ENCODE data around the gene CPXM2. TPM values are rescaled to one million over a fixed set of nuclear protein-coding genes. Genes with fewer than 3 reads are reported as not detected.

The CPXM2 gene
- total RNA-seq, 1 donor from 2014 or later: 0.26 TPM

- no peak for DNase-seq (ENCODE audit: low read depth in 2 of 2)
Measured at GRCh38 chr10:123904834-123905409, 13.3 kb upstream of the CPXM2 start.

- no peak for DNase-seq (ENCODE audit: low read depth in 2 of 2)
Measured at GRCh38 chr10:123903621-123904020, 12.0 kb upstream of the CPXM2 start.

DNA sequence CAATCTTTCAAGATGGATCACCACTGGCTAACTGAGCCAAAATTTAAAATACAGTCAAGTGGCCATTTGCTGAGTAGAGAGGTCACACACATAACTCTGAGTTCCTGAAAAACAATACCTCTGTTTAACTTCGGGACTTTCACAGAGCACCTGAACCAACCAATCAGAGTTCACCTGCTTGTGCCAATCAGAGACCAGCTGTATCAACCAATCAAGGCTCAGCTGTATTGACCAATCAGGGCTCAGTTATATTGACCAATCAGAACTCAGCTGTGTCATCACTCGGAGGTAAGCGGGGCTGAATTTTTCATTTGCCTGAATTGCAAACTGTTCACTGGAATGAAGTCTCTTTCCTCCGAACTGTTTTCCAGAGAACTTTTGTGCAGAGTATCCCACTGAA, 10.0 kb upstream of the CPXM2 start:
- no peak for DNase-seq (ENCODE audit: low read depth in 2 of 2)

- no peak for DNase-seq (ENCODE audit: low read depth in 2 of 2)
Measured at GRCh38 chr10:123897146-123897545, 5.5 kb upstream of the CPXM2 start.

DNA sequence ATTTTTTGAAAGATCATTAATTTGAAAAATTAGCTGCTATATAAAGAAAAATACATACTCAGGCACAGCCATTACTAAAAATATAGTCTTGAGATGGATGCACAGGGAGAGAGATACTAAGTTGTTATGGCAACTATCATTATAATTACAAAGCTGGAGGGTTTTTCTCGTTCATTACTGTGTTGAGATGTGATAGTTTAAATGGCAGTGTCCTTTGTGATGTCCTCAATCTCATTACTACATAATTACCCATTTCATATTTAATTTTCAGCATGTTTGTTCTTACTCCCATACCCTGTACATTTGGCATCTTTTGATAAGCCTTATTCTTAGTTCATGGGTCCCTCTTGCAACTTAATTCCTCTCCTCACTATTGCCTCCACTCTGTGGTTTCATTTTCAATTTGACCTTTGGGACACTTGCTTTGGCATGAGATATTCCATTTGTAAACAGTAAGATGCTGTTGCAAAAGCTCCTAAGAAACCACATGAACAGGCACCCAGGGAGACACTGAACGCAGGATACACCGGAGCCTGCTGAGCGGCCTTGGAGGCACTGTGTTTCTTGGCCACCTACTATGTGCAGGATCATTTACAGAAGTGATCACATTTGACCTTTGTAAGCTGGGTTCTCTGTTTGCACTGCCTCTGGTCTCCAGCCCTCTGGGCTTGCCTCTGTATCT, 4.8 kb upstream of the CPXM2 start:
- DNase-seq (ENCODE audit: low read depth in 2 of 2): no peak

DNA sequence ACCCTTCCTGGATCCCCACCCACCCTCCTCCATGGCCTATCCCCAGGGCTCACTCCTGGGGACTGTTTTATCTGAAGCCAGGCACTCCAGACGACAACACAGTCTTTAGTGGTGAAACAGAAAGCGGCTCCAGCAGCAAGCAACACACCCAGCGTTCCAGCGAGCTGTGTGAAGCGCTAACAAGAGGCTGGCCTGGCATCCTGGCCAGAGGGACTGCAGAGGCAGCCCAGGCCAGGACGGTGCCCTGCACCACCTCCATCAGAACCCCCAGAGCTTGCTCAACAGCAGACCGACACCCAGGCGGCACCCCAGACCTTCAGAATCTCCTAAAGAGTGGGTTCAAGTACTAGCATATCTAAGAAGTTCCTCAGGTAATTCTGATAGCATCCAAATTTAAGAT, 2.0 kb upstream of the CPXM2 start:
- no peak for DNase-seq (ENCODE audit: low read depth in 2 of 2)

GRCh38 chr10:123890756-123891143, 857 bp downstream of the CPXM2 start:
- no peak for DNase-seq (ENCODE audit: low read depth in 2 of 2)

DNA sequence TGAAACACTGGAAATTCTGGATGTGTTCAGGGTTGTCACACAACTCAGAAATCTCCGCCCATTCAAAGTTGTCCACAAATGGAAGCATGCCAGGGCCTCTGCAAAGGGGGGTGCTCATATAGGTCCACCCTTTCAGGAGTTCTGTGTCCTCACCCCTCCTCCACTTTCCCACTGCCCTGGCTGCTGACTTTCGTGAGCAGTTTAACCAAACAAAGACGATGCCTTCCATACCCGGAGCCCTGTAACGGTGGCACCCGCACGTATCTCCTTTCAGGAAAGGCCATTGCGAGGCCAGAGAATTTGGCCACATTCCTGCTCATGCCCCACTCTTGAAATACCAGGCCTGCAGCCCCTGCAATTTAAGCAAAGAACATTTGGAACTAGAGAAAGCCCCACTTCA, 1.4 kb downstream of the CPXM2 start:
- DNase-seq (ENCODE audit: low read depth in 2 of 2): no peak

DNA sequence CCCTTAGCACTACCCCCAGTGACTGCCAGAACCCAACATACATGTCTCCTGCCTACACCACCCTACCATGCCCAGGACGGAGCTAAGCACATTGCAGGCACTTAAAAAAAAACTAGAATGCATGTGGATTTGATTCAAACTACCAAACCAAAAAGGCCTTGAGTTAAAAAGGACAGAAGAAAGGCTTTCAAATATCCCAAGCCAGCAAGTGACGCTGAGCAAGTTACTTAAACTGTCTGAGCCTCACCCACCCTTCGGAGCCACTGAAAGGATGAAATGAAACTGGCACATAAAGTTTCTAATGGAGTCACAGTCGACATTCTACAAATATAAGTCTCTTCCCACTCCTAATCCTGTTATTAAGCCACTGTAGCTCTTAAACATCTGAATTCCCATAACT, 1.8 kb downstream of the CPXM2 start:
- DNase-seq (ENCODE audit: low read depth in 2 of 2): no peak

GRCh38 chr10:123888751-123889150, 2.9 kb downstream of the CPXM2 start:
- no peak for DNase-seq (ENCODE audit: low read depth in 2 of 2)

DNA sequence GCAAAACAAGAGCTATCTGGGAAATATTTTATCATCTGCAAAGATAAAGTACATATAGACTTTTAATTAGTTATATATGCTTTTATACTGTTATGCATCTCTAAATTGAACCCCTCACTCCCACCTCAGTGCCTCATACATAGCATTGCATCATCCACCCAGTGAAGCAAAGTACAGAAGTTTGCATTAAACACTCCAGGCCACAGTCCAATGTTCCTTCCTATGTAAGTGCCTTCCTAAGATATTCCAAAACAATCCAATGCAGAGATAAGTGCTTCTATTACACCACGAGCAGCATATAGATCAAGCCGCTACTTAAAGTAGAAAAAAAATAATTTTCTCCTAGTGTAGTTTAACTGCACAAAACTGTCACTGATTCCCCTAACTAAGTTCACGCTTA, 3.4 kb downstream of the CPXM2 start:
- no peak for DNase-seq (ENCODE audit: low read depth in 2 of 2)

DNA sequence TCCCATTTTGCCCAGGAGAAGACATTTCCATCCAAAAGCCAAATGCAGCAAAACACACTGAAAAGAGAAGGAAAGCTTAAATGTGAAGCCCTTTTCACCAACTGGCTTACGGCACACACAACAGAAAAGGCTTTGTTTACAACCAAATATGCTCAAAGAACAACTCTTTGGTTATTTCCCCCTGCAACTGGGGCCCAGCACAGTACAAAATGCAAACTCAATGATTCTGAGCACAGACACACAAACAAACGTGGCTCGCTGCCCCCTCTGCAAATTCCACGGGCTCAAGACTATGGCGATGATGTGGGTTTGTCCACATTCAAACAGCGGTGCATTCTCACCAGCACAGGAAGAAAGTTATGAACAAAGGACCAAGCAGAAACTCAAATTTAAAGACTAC, 5.3 kb downstream of the CPXM2 start:
- DNase-seq (ENCODE audit: low read depth in 2 of 2): no peak

DNA sequence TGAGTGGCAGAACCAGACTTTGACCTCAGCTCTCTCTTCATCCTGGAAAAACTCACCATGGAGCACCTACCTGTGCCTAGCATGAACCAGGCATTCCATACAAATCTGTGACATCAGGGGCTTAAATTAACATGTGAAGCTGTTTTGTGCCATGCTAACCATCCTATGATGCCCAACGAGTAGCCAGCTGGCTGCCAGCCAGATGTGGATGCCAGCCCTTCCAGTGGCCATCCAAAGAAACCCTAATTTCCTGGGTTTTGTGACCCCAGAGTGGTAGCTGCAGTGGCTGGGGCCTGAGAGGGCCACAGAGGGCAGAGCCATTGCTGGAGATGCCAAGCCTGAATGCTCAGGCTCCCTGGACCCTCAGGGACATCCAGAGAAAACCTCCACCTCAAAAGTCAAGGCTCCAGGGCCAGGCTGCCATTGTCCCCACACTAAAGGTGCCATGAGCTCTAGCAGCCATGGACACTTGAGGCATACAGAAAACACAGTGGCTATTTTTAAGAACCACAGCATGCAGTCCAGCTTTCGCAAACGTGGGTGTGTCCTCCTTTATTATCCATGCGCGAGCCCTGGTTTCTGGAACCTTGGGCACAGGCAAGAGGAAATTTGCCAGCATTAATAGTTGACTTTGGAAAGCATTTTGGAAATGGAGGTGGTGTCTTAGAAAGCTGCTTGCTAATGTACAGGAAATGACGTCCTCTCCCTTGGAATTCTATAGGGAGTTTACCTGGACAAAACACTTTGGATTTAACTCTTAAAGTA, 6.0 kb downstream of the CPXM2 start:
- DNase-seq (ENCODE audit: low read depth in 2 of 2): no peak

DNA sequence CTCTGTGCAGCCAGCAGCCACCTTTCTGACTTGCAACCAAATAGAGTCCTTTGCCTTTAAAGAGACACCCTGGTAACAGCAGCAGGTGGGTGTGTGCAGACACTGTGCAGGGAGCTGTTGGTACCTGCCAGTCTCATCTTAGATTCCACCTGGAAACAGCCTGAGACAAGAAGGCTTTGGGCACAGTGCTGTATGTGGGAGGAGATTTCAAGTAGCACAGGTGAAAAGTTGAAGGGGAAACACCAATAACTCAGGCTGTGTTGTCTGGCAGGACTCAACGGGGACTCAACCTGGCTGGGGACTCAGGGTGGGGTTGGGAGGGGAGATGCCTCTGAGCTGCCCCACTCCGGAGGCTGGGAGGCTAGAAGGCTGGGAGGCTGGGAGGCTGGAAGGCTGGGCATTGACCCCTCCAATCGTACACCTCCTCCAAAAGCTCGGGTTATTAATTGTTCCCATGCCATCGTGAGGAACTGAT, 6.7 kb downstream of the CPXM2 start:
- DNase-seq (ENCODE audit: low read depth in 2 of 2): no peak

- DNase-seq (ENCODE audit: low read depth in 2 of 2): no peak
Measured at GRCh38 chr10:123884351-123884906, 7.2 kb downstream of the CPXM2 start.

DNA sequence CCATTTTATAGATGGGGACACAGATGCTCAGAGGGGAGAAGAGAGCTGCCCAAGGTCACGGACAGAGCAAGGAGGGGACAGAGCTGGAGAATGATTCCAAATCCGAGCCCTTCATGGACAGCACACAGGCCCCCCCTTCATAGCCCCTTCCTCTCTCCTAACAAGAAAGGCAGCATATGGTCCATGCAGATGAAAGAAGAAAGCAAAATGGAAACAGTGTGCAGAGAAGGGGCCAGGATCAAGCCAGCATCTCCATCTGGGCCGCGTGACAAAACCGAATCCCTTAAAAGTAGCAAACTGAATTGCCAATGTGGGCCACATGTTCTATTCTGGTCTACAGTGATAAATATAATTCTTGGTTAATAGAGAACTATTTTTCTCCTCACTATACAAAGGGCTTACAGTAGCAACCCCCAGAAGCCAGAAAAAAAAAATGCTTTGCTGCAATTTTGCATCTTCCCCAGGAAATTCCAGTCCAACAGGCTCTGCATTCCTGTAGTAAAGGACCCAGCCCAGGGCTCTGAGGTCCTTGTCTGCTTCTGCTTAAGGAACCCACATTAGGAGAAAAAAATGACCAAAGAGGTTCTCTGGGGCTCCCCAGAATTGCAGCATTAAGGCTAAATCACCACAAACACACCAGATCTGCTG, 7.8 kb downstream of the CPXM2 start:
- DNase-seq (ENCODE audit: low read depth in 2 of 2): no peak

DNA sequence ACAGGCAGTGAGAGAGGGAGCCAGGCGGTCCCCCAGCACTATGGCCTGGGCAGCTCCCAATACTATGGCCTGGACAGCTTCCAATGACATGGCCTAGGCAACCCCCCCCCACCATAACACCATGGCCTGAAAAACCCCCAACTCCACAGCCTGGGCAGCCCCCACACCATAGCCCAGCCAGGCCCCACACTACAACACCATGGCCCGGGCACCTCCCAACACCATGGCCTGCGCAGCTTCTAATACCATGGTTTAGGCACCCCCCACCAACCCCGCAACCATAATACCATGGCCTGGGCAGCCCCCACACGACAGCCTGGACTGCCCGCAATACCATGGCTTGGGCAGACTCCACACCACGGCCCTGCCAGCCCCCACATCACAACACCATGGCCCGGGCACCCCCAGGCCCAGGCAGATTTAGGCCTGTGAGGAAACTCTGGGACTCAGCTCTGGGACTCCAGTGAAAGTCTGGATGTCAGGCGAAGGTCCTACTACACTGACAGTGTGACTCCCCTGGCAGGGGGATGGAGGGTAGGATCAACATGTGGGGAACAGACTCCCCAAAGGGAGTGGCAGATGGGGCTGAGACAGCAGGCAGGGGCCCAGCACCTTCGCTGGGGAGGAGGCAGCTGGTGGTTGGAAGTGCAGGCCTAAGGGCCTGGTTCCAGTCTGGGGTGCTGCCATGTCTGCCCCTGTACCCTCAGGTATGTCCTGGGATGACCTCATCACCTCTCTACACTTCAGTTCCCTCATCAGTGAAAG, 8.7 kb downstream of the CPXM2 start:
- DNase-seq (ENCODE audit: low read depth in 2 of 2): no peak

DNA sequence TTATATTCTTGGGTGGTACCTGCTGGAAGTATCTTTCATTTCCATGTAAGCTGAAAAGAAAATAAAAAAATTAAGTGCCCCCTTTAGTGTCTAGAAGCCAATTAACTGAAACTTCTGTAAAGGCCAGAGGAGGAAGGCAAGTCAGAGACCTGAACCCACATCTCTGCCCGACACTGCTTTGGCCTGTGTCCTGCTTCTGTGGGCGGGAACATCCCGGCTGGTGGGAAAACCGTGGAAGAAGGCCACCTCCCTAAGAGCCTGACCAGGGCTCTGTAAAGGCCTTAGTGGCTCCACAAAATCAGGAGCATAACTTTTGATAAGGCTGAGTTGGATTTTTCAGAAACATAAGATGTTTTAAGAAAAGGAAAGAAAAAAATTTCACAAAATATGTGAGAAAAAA, 9.4 kb downstream of the CPXM2 start:
- DNase-seq (ENCODE audit: low read depth in 2 of 2): no peak

- no peak for DNase-seq (ENCODE audit: low read depth in 2 of 2)
Measured at GRCh38 chr10:123879606-123880257, 11.9 kb downstream of the CPXM2 start.

GRCh38 chr10:123878666-123879303, 12.8 kb downstream of the CPXM2 start:
- DNase-seq (ENCODE audit: low read depth in 2 of 2): no peak
